ENCODE measurements around the gene ZFPL1.

Gene ZFPL1

GRCh38 chr11:65111159-65111743 lies 27.2 kb downstream of the ZFPL1 start:
- H3K4me3 ChIP-seq (ENCODE audit: insufficient read depth, low read length, poor library complexity, severe bottlenecking) = no peak overlapping the region
- peak overlapping the region; percentile 24 for H3K4me2 ChIP-seq (ENCODE audit: low read depth, low read length, poor library complexity, severe bottlenecking)
- H2AFZ ChIP-seq (ENCODE audit: low read depth, low read length, severe bottlenecking) = no peak overlapping the region
- no peak overlapping the region for H3K27ac ChIP-seq (ENCODE audit: low read depth, low read length)
- no peaks in the 10 kb centered on the region for H4K20me1 ChIP-seq (ENCODE audit: low read depth, low read length)
- H3K36me3 ChIP-seq (ENCODE audit: low read length) = no peaks in the 10 kb centered on the region
- no peak overlapping the region; the same call in 1 of the 2 replicates for H3K9ac ChIP-seq (ENCODE audit: low read length)
- H3K9me3 ChIP-seq (ENCODE audit: insufficient read depth, low read length) = no peaks in the 10 kb centered on the region
- H3K79me2 ChIP-seq (ENCODE audit: insufficient read depth, low read length) = peaks cover 2% of the 10 kb centered on the region
- no peak for TF ChIP-seq EZH2phosphoT487 (conservative IDR thresholded peaks at IDR 0.05; ENCODE audit: low read length)
- no peak for TF ChIP-seq CTCF (IDR thresholded peaks at IDR 0.05; ENCODE audit: insufficient read depth, low read length, poor library complexity, severe bottlenecking)
- H3F3A ChIP-seq (ENCODE audit: insufficient read depth) = peaks cover 16% of the 10 kb centered on the region
- H3K27me3 ChIP-seq (ENCODE audit: low read length) = no peaks in the 10 kb centered on the region
- no peaks in the 10 kb centered on the region for H3K9me2 ChIP-seq (replicated peaks; ENCODE audit: insufficient read depth, low read length)

- Histone ChIP-seq H3K4me2 (ENCODE audit: low read depth, low read length, poor library complexity, severe bottlenecking) (peak within 1 kb of the TSS; percentile 94), H3K79me2 (ENCODE audit: insufficient read depth, low read length) (peaks cover 5% of the 10 kb centered on the region), H3K4me3 (ENCODE audit: insufficient read depth, low read length, poor library complexity, severe bottlenecking) (peak within 1 kb of the TSS; percentile 90), H3K27ac (ENCODE audit: low read depth, low read length) (peak within 1 kb of the TSS; percentile 88), H3K36me3 (ENCODE audit: low read length) (no peaks in the 10 kb centered on the region), H3K27me3 (ENCODE audit: low read length) (no peaks in the 10 kb centered on the region), H3K9ac (ENCODE audit: low read length) (peak within 1 kb of the TSS; percentile 91), H4K20me1 (ENCODE audit: low read depth, low read length) (no peaks in the 10 kb centered on the region), H3K9me2 (replicated peaks; ENCODE audit: insufficient read depth, low read length) (no peaks in the 10 kb centered on the region), H2AFZ (ENCODE audit: low read depth, low read length, severe bottlenecking) (peak within 1 kb of the TSS; percentile 8), H3K9me3 (ENCODE audit: insufficient read depth, low read length) (no peaks in the 10 kb centered on the region), H3F3A (ENCODE audit: insufficient read depth) (peaks cover 16% of the 10 kb centered on the region)
- TF ChIP-seq CTCF (IDR thresholded peaks at IDR 0.05; ENCODE audit: insufficient read depth, low read length, poor library complexity, severe bottlenecking) (no peak), EZH2phosphoT487 (conservative IDR thresholded peaks at IDR 0.05; ENCODE audit: low read length) (no peak)
These were observed 27.9 kb downstream of the ZFPL1 start, which contains the start of gene TM7SF2 for GRCh38 chr11:65111744-65112545. TM7SF2 (plus strand) TSS chr11:65111872; CDS start chr11:65112016, 144 bp downstream.

DNA sequence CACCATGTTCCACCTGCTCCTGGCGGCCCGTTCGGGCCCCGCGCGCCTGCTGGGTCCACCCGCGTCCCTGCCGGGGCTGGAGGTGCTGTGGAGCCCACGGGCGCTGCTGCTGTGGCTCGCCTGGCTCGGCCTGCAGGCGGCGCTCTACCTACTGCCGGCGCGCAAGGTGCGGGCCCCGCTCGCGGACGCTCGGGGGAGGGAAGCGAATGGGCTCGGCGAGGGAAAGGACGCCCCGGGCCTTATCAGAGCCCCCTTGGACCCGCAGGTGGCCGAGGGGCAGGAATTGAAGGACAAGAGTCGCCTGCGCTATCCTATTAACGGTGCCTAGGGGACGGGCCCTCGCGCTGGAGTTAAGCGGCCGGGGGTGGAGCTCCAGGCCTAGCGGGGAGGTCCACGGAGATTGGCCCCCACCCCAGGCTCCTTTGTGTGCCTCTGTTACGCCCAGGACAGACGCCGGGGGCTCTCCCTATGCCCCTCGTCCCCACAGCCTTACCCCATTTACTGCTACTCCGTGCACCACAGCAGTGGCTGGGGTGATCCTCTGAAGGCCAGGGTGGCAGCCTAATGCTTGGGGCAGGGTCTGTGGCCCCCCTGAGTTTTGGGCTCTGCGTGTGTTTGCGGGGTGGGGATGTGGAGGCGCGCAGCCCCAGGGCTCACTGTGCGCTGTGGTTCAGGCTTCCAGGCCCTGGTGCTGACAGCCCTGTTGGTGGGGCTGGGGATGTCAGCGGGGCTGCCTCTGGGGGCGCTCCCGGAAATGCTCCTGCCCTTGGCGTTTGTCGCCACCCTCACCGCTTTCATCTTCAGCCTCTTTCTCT lies 28.7 kb downstream of the ZFPL1 start:
- H4K20me1 ChIP-seq (ENCODE audit: low read depth, low read length) = no peaks in the 10 kb centered on the region
- no peaks in the 10 kb centered on the region for H3K36me3 ChIP-seq (ENCODE audit: low read length)
- H3K27me3 ChIP-seq (ENCODE audit: low read length) = no peaks in the 10 kb centered on the region
- H3K4me3 ChIP-seq (ENCODE audit: insufficient read depth, low read length, poor library complexity, severe bottlenecking) = peak overlapping the region; percentile 90
- H2AFZ ChIP-seq (ENCODE audit: low read depth, low read length, severe bottlenecking) = peak overlapping the region; percentile 8
- peak overlapping the region; percentile 88 for H3K27ac ChIP-seq (ENCODE audit: low read depth, low read length)
- peaks cover 5% of the 10 kb centered on the region for H3K79me2 ChIP-seq (ENCODE audit: insufficient read depth, low read length)
- H3F3A ChIP-seq (ENCODE audit: insufficient read depth) = peaks cover 16% of the 10 kb centered on the region
- peak; percentile 95 for TF ChIP-seq CTCF (IDR thresholded peaks at IDR 0.05; ENCODE audit: insufficient read depth, low read length, poor library complexity, severe bottlenecking)
- TF ChIP-seq EZH2phosphoT487 (conservative IDR thresholded peaks at IDR 0.05; ENCODE audit: low read length) = no peak
- H3K9me2 ChIP-seq (replicated peaks; ENCODE audit: insufficient read depth, low read length) = no peaks in the 10 kb centered on the region
- peak overlapping the region; percentile 94 for H3K4me2 ChIP-seq (ENCODE audit: low read depth, low read length, poor library complexity, severe bottlenecking)
- H3K9me3 ChIP-seq (ENCODE audit: insufficient read depth, low read length) = no peaks in the 10 kb centered on the region
- H3K9ac ChIP-seq (ENCODE audit: low read length) = peak overlapping the region; percentile 91
